Effector memory CD4-positive, alpha-beta T cell (primary cell): ENCODE measurements around the gene SPOCK2.

Experiments used
- DNase-seq, 3 donors: peaks; one replicate each; pipeline ENCODE4 v3.0.0-alpha.2; 2020
- H3K27ac ChIP-seq: 2 replicates; pipeline ENCODE4 v1.7.0; 2013; ENCODE audit warnings: mild to moderate bottlenecking, low read length, moderate library complexity; ENCODE audit not compliant: insufficient read depth, poor library complexity, severe bottlenecking
- H3K27me3 ChIP-seq: replicated peaks from 2 replicates; pipeline ENCODE4 v1.7.0; 2013; ENCODE audit warnings: mild to moderate bottlenecking, low read length; ENCODE audit not compliant: insufficient read depth, control insufficient read depth, poor library complexity, severe bottlenecking
- H3K36me3 ChIP-seq: 2 replicates; pipeline ENCODE4 v1.7.0; 2013; ENCODE audit warnings: mild to moderate bottlenecking, low read length, moderate library complexity; ENCODE audit not compliant: control insufficient read depth, insufficient read depth
- H3K4me1 ChIP-seq: 2 replicates; pipeline ENCODE4 v1.7.0; 2013; ENCODE audit warnings: low read length, mild to moderate bottlenecking; ENCODE audit not compliant: control insufficient read depth, insufficient read depth, poor library complexity, severe bottlenecking
- H3K4me3 ChIP-seq: 2 replicates; pipeline ENCODE4 v1.7.0; 2013; ENCODE audit warnings: low read length, low read depth, mild to moderate bottlenecking; ENCODE audit not compliant: insufficient read depth, poor library complexity, severe bottlenecking
- H3K9me3 ChIP-seq: 2 replicates; pipeline ENCODE4 v1.7.0; 2013; ENCODE audit warnings: mild to moderate bottlenecking, low read length, moderate library complexity; ENCODE audit not compliant: control insufficient read depth

The SPOCK2 gene

DNA sequence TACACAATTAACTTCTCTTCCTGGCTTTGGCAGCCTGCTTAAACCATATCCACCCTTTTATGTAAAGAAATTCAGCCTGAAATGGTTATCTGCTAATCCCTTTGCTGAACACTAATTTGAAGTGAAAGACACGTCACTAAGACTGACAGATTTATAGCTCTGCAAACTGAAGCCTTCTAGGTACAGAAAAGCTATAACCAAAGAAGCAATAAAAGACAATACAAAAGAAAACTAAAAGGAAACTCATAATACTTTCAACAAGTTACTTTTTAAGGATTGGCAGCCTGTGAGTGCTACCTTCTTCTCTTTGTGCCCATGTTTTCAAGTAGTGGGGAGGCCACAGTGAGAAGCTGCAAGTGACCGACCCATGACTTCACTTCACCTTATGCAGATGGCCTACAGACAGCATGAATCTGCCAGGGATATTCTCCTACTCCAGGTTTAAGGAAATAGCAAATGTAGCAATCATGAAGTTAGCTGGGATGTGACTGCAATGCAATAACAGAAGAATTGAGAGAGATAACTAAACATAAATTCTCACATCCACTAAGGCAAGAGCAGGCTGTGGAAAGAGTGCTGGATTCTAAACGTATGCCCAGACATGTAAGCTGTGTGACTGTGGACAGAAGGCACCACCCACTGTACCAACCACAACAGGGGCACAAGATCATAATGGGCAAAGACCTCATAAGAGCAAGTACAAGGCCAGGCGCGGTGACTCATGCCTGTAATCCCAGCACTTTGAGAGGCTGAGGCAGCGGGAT is 10.7 kb upstream of the SPOCK2 start:
- Histone ChIP-seq H3K4me1 (peaks cover 7% of the 10 kb centered on the region), H3K27me3 (no peaks in the 10 kb centered on the region), H3K27ac (no peak overlapping the region), H3K4me3 (no peak overlapping the region), H3K9me3 (no peaks in the 10 kb centered on the region), H3K36me3 (no peaks in the 10 kb centered on the region)
- DNase-seq, result no peak

DNA sequence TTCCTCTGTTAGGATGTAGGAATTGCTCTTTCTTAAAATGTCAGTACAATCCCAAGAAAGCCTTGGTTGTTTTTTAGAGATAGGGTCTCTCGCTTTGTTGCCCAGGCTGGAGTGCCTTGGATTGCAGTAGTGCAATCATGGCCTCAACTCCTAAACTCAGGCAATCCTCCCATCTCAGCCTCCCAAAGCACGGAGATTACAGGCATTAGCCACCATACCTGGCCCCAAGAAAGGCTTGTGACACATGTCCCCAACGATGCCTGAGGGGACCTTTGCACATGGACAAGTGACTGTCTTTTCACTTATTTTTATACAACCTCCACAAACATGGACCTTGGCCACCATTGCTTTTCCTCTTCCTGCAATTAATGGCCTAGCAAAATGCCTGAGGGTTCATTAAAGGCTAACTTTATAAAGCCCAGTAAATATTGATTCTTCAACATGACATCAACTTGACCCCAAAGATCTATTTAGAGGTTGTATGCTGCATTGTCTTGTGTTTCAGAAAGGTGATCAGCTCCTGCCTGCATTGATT is 10.0 kb upstream of the SPOCK2 start:
- DNase-seq, result no peak
- Histone ChIP-seq H3K27me3 (no peaks in the 10 kb centered on the region), H3K27ac (no peak overlapping the region), H3K4me3 (no peak overlapping the region), H3K4me1 (peaks cover under 1% of the 10 kb centered on the region), H3K36me3 (no peaks in the 10 kb centered on the region), H3K9me3 (no peaks in the 10 kb centered on the region)

DNA sequence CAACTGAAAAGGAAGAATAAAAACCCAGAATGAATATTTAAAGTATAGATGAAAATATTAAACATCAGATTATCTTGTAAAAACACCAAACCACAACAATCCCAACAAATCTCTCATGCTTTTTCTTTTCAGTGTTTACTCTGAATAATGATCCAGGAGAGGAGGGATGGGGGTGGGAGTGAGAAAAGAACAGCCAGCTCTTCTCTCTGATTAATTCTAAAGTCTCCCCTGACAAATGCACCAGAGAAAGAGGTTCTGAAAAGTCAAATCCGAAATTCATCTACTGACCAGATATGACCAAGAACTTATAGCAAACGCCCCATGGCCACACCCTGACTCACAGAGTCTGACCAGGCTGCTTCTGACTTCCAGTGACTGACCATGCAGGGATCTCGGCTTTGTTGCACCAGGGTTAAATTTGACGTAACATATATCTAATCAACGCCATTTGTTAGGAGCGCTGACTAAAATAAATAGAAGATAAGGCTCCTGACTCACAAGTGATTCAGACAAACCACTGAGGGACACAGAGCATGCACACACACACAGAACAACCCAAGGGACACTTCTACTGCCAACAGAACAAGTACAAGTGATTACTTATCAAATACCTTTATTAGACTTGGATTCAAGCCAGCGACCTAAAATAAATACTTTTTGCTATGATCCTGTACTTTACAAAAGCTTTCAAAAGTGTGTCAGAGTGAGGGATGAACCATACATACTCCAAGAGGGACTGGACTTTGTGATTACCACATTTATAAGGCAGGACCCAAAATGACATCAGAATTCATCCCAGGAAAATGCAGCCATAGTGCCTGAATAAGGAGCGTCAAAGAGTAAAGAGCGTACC is 9.3 kb upstream of the SPOCK2 start:
- Histone ChIP-seq H3K36me3 (no peaks in the 10 kb centered on the region), H3K9me3 (no peaks in the 10 kb centered on the region), H3K27me3 (no peaks in the 10 kb centered on the region), H3K4me3 (no peak overlapping the region), H3K27ac (no peak overlapping the region), H3K4me1 (no peaks in the 10 kb centered on the region)
- DNase-seq, result no peak

DNA sequence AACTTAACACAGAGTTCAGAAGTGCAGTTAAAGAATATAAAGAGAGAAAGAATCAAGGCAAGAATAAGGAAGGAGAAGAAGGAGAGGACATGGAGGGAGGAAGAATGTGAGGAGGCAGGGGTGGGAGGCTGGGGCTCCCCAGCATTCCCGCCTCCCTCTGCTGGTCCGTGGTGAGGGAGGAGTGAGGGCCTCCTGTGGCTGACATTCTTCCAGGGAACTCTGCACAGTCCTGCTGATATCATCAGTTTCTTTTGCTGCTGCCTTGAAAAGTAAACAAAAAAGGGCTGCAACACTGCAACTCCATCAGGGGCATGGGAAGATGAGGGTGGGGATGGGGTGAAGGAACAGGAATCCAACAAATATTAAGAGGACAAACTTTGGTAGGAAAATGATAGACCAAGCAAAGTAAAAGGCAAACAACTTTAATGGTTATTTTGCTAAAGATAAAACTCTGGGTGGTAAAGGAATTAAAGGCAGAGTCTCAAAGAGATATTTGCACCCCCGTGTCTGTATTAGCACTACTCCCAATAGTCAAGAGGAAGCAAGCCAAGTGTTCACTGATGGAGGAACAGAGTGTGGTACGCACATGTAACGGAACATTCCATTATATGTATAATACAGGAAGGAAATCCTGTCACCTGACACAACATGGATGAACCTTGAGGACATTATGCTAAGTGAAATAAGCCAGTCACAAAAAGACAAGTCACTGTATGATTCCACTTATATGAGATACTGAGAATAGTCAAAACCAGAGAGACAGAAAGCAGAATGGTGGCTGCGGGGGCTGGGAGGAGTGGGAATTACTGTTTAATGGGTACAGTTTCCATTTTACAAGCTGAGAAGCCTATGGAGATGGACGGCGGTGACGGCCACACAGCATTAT is 8.0 kb upstream of the SPOCK2 start:
- no peak for DNase-seq
- Histone ChIP-seq H3K36me3 (no peaks in the 10 kb centered on the region), H3K27ac (no peak overlapping the region), H3K4me1 (no peaks in the 10 kb centered on the region), H3K4me3 (no peak overlapping the region), H3K9me3 (no peaks in the 10 kb centered on the region), H3K27me3 (no peaks in the 10 kb centered on the region)

DNA sequence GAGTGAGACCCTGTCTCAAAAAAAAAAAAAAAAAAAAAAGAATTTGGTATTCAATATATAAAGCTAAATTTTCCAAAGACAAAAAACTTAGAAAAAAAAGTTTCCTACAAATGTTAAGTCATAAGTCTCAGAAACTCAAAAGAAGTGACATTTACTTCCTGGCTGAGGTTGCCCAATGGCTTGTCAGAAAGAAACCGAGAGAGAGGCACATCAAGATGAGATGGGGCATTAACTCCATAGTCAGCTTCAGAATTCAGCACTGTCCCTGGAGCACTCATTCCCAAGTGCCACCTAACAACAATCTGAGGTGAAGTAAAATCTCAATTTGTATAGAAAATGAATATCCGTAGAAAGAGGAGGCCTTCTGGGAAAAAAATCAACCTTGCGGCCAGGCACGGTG is 6.8 kb upstream of the SPOCK2 start:
- Histone ChIP-seq H3K4me3 (no peak overlapping the region), H3K4me1 (peaks cover 3% of the 10 kb centered on the region), H3K27ac (no peak overlapping the region), H3K9me3 (no peaks in the 10 kb centered on the region), H3K36me3 (no peaks in the 10 kb centered on the region), H3K27me3 (no peaks in the 10 kb centered on the region)
- DNase-seq, result no peak

DNA sequence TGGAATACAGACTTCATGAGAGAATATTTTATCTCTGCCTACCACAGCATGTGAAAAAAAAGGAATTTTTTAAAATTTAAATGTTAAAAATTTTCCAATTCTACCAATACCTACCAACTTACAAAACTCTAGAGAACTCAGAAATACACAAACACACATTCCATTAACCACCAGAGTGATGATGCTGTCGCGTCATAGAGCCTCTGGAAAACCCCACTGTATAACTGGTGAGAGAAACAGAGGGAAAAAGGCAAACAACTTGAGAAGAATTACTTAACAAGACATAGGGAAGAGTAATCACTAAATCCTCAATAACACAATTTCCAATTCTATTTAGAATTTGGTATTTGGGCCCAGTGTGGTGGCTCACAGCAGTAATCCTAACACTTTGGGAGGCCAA is 6.2 kb upstream of the SPOCK2 start:
- Histone ChIP-seq H3K4me3 (no peak overlapping the region), H3K27me3 (no peaks in the 10 kb centered on the region), H3K4me1 (peaks cover 9% of the 10 kb centered on the region), H3K36me3 (no peaks in the 10 kb centered on the region), H3K9me3 (no peaks in the 10 kb centered on the region), H3K27ac (no peak overlapping the region)
- no peak for DNase-seq

DNA sequence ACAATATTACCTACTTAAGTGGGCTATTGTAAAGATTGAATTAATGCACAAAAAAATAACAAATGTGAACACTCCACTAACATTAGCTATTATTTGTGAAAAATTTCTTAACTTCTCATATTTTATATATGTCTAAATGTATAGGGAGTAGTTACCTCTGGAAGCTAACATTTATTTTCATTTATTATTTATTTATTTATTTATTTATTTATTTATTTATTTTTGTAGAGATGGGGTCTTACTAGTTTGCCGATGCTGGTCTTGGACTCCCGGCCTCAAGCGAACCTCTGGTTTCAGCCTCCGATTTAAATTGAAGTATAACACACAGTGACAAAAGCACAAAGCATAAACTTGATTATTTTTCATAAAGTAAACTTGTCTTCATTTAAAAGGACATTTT is 5.1 kb upstream of the SPOCK2 start:
- Histone ChIP-seq H3K4me1 (peaks cover 17% of the 10 kb centered on the region), H3K27me3 (no peaks in the 10 kb centered on the region)
- DNase-seq, result no peak

DNA sequence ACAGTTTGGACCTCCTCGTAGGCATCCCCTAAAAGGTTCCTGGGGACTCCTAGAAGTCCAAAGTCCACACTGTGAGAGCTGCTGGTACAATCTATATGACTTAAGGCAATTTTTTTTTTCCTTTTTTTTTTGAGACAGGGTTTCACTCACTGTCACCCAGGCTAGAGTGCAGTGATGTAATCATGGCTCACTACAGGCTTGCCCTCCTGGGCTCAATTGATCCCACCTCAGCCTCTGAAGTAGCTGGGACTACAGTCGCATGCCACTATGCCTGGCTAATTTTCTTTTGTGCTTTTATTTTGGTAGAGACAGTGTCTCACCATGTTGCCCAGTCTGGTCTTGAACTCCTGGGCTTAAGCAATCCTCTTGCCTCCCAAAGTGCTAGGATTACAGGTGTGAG is 4.6 kb upstream of the SPOCK2 start:
- Histone ChIP-seq H3K27ac (no peak overlapping the region), H3K36me3 (peaks cover 3% of the 10 kb centered on the region), H3K4me1 (peaks cover 17% of the 10 kb centered on the region), H3K9me3 (no peaks in the 10 kb centered on the region), H3K4me3 (no peak overlapping the region), H3K27me3 (no peaks in the 10 kb centered on the region)
- no peak for DNase-seq

More for the DNA sequence above, 5.1 kb upstream of the SPOCK2 start:
- no peak overlapping the region for H3K4me3 ChIP-seq
- H3K9me3 ChIP-seq, result no peaks in the 10 kb centered on the region
- H3K36me3 ChIP-seq, result no peaks in the 10 kb centered on the region
- H3K27ac ChIP-seq, result no peak overlapping the region

DNA sequence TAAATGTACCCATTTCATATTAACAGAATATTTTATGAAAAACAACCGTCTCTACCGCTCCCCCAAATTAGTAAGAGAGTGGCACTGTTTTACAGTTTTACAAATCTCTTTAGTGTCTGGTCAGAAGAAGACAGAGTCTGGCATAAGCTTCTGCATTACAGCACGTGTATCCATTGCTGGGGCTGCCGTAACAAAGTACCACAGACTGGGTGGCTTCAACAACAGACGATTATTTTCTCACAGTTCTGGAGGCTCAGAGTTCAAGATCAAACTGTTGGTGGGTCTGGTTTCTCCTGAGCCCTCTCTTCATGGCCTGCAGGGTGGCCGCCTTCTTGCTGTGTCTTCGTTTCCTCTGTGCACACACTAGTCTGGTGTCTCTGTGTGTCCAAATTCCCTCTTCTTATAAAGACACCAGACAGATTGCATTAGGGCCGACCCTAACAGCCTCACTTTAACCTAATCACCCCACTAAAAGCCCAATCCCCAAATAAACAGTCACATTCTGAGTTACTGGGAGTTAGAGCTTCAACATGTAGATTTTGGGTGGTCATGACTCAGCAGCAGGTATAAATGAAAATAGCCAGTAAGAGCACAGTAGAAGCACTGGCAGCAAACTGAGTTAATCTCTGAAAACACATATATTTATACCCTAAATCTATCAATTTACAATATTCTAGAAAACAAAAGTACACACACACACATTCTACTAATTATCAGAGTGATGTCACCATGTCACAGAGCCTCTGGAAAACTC is 4.0 kb upstream of the SPOCK2 start:
- peaks cover 8% of the 10 kb centered on the region for H3K36me3 ChIP-seq
- no peaks in the 10 kb centered on the region for H3K27me3 ChIP-seq
- no peaks in the 10 kb centered on the region for H3K9me3 ChIP-seq
- peaks cover 17% of the 10 kb centered on the region for H3K4me1 ChIP-seq
- no peak overlapping the region for H3K4me3 ChIP-seq
- DNase-seq, result no peak
- H3K27ac ChIP-seq, result no peak overlapping the region
